Skin of body (tissue), 2 donors: ENCODE measurements around the gene SAG. TPM values are rescaled to one million over a fixed set of nuclear protein-coding genes. Genes with fewer than 3 reads are reported as not detected.

Source experiments
- DNase-seq: peaks from one replicate; lab custom pipeline; 2025; lab: John Stamatoyannopoulos, UW
- total RNA-seq: library from RNA; depleted of rRNA; stranded (reverse); fragments of >200 nt; gene quantifications from one replicate; pipeline ENCODE4 v1.2.3, GENCODE V29; 2014

SAG gene
- not detected for total RNA-seq

- DNase-seq = no peak
Measured at GRCh38 chr2:233307565-233307964, at the start of gene SAG. Gene SAG, plus strand, starts transcription at chr2:233307816. Its CDS starts 1,374 bp downstream, at chr2:233309190.

GRCh38 chr2:233258211-233258610 lies 49.4 kb upstream of the SAG start:
- no peak for DNase-seq

GRCh38 chr2:233259730-233260129 lies 47.9 kb upstream of the SAG start:
- DNase-seq = no peak

GRCh38 chr2:233260661-233261060 lies 47.0 kb upstream of the SAG start:
- DNase-seq = no peak

- DNase-seq = no peak
Measured at GRCh38 chr2:233261819-233262555, 45.6 kb upstream of the SAG start.

GRCh38 chr2:233262562-233262961 lies 45.1 kb upstream of the SAG start:
- no peak for DNase-seq

- no peak for DNase-seq
Measured at GRCh38 chr2:233263045-233263570, 44.5 kb upstream of the SAG start.

GRCh38 chr2:233264667-233265066 lies 42.9 kb upstream of the SAG start:
- DNase-seq = no peak

GRCh38 chr2:233265899-233266431 lies 41.7 kb upstream of the SAG start:
- no peak for DNase-seq

- DNase-seq = no peak
Measured at GRCh38 chr2:233266481-233266880, 41.1 kb upstream of the SAG start.

GRCh38 chr2:233267516-233268245 lies 39.9 kb upstream of the SAG start:
- no peak for DNase-seq

GRCh38 chr2:233270366-233270765 lies 37.2 kb upstream of the SAG start:
- DNase-seq = no peak

- no peak for DNase-seq
Measured at GRCh38 chr2:233270951-233271350, 36.7 kb upstream of the SAG start.

GRCh38 chr2:233271693-233272092 lies 35.9 kb upstream of the SAG start:
- no peak for DNase-seq

GRCh38 chr2:233273120-233273519 lies 34.5 kb upstream of the SAG start:
- no peak for DNase-seq

- DNase-seq = no peak
Measured at GRCh38 chr2:233275223-233275622, 32.4 kb upstream of the SAG start.

- no peak for DNase-seq
Measured at GRCh38 chr2:233278921-233279320, 28.7 kb upstream of the SAG start.

GRCh38 chr2:233280114-233280693 lies 27.4 kb upstream of the SAG start:
- DNase-seq = no peak

GRCh38 chr2:233281553-233281952 lies 26.1 kb upstream of the SAG start:
- DNase-seq = no peak

- no peak for DNase-seq
Measured at GRCh38 chr2:233281992-233282603, 25.5 kb upstream of the SAG start.

- DNase-seq = no peak
Measured at GRCh38 chr2:233285921-233286320, 21.7 kb upstream of the SAG start.

- DNase-seq = no peak
Measured at GRCh38 chr2:233287871-233288270, 19.7 kb upstream of the SAG start.
